Breast epithelium (tissue), 3 donors: Measurements from ENCODE around the gene RNF151.

Source experiments
- POLR2A ChIP-seq: fragments of 450-650 bp; IDR thresholded peaks from one replicate; pipeline ENCODE4 v1.6.1; 2016; ENCODE audit warnings: antibody characterized with exemption, mild to moderate bottlenecking, moderate library complexity
- POLR2AphosphoS5 ChIP-seq, 3 donors: sonication (generic); formaldehyde crosslinking; IDR thresholded peaks; one replicate each; pipeline ENCODE4 v1.6.1; 2017; ENCODE audit warnings: antibody characterized with exemption in 3 of 3
- TF ChIP-seq, protein P1 (sequence below), 3 donors: fragments of 450-650 bp; IDR thresholded peaks; one replicate each; pipeline ENCODE4 v1.5.1; 2016 to 2017; ENCODE audit warnings: antibody characterized with exemption in 3 of 3, mild to moderate bottlenecking in 3 of 3, moderate library complexity in 3 of 3

DNA sequence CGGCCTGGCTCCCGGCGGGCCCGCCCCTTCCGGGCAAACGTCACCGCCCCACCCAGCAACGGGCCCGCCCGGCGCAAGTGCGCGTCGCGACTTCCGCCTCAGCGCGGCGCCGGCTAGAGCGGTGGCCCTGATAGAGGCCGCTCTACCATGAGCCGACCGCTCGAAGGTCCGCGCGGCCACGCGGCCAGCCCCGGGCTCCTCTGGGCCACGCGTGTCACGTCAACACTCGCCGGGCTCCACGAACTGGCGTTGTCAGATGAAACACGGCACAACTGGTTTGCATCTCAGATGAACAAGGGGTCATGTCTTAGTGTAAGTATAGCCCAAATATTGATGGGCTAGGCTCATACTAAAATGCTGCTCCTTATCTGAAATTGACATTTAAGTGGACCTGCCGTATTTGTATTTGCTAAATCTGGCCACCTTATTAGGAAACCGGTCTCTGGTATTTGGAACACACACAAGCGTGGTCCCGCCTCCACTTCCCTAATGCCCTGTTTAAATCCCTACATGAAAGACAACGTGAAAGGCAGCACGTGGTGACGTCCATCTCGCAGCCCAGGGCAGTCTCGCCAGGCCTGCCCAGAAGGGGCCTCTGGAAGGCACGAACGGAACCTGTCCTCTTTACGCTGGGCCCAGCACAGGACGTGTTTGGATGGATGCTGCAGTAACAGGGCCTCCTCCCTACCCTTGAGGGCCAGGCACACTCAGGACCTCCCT, 43.3 kb downstream of the RNF151 start, which contains the start of gene ZNF598:
- TF ChIP-seq, protein P1, sequence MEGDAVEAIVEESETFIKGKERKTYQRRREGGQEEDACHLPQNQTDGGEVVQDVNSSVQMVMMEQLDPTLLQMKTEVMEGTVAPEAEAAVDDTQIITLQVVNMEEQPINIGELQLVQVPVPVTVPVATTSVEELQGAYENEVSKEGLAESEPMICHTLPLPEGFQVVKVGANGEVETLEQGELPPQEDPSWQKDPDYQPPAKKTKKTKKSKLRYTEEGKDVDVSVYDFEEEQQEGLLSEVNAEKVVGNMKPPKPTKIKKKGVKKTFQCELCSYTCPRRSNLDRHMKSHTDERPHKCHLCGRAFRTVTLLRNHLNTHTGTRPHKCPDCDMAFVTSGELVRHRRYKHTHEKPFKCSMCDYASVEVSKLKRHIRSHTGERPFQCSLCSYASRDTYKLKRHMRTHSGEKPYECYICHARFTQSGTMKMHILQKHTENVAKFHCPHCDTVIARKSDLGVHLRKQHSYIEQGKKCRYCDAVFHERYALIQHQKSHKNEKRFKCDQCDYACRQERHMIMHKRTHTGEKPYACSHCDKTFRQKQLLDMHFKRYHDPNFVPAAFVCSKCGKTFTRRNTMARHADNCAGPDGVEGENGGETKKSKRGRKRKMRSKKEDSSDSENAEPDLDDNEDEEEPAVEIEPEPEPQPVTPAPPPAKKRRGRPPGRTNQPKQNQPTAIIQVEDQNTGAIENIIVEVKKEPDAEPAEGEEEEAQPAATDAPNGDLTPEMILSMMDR (IDR thresholded peaks at IDR 0.05) = peak in 1 of 3 donors; percentile 6
- peak; percentile 77 for TF ChIP-seq POLR2A
- TF ChIP-seq POLR2AphosphoS5 (IDR thresholded peaks at IDR 0.05) = peak; percentile 85 to 94 (median 89)
